GM18517 (cell line): ENCODE data around the gene OXTR.

Source experiments
- ATAC-seq: cut with Tn5 transposase; IDR thresholded peaks from one replicate; pipeline ENCODE4 v1.9.1; 2021; ENCODE audit warnings: mild to moderate bottlenecking, moderate library complexity; ENCODE audit not compliant: unreplicated experiment

OXTR gene

DNA sequence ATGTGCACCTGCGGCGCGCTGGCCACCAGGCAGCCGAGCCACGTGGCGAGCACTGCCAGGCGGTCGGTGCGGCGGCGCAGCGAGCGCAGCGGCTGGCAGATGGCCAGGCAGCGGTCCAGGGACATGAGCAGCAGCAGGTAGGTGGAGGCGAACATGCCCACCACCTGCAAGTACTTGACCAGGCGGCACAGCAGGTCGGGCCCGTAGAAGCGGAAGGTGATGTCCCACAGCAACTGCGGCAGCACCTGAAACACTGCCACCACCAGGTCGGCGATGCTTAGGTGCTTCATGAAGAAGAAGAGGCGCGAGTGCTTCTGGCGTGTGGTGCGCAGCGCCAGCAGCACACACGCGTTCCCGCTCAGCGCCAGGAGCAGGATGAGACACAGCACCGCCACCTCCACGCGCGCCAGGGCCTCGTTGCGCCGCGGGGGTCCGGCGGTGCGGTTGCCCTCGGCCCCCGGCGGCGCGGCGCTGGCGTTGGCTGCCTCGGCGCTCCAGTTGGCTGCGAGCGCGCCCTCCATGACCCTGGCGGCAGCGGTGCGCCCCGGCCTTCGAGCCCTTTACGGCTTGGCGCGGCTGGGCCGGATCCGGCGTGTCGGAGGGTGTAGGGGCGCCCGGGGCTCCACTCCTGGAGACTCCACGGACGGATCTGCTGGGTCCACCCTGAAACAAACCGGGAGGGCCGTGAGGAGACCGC lies 1.6 kb downstream of the OXTR start:
- ATAC-seq = peak; percentile 73

DNA sequence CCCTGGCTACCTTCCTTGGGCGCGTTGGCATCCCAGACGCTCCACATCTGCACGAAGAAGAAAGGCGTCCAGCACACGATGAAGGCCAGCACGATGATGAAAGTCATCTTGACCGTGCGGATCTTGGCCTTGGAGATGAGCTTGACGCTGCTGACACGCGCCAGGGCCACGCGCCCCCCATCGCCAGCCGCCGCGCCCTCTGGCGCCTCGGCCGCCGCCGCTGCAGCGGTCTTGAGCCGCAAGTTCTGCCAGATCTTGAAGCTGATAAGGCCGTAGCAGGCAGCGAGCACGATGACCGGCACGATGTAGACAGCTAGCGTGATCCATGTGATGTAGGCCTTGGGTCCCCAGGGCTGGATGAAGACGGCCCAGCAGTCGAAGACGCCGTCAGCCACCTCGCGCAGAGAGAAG lies 2.2 kb downstream of the OXTR start:
- no peak for ATAC-seq

DNA sequence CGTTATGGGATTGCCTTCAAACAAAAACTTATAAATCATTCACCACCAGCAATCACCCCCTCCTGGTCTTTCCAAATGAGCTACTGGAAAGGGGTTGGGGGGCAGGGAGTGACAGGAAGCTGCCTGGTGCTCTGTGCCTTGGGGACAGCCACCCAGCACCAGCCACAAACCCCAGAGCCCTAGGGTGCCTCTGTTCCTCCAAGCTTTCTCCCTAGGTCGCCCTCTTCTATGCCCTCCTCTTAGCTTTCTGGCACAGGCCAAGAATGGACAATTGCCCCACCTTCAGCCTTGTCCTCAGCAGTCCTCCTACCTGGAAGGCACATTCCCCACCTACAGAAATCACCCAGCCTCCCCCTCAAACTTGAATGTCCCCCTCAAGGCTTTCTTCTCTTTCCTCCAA lies 3.3 kb downstream of the OXTR start:
- no peak for ATAC-seq

DNA sequence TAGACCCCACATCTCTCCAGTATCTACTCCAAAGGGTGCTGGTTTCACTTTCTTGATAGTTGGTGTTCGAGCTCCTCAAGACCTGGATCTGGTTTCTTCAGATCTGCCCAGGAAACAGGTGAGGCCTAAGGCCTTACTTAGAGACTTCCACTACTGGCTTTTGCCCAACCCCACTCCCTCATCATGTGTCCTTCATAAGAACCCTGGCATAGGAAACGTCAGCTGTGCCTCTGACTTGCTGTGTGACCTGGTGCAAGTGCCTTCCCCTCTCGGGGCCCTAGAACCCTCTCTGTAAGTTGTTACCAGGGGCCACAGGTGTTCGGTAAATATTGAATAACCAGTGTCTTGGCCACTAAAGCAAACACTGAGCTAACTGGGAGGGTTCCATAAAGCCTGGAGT lies 3.9 kb downstream of the OXTR start:
- ATAC-seq = no peak

DNA sequence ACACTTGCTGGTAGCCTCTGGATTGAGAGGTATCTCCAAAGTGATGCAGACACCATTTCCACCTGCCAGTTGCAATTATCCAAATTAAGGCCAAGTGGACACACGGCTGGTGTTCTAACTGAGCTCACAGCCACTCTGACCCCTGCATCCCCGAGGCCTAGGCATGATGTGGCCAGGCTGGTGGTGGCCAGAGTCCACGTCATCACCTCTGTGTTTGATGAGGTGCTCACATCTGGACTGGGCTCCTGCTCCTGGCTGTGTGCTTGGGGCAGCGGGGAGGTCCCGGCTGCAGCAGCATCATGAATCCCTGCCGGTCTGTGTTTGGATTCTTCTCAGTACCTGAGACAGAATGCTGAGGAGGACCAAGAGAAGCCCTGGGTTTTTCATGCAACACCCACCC lies 4.9 kb downstream of the OXTR start:
- no peak for ATAC-seq

DNA sequence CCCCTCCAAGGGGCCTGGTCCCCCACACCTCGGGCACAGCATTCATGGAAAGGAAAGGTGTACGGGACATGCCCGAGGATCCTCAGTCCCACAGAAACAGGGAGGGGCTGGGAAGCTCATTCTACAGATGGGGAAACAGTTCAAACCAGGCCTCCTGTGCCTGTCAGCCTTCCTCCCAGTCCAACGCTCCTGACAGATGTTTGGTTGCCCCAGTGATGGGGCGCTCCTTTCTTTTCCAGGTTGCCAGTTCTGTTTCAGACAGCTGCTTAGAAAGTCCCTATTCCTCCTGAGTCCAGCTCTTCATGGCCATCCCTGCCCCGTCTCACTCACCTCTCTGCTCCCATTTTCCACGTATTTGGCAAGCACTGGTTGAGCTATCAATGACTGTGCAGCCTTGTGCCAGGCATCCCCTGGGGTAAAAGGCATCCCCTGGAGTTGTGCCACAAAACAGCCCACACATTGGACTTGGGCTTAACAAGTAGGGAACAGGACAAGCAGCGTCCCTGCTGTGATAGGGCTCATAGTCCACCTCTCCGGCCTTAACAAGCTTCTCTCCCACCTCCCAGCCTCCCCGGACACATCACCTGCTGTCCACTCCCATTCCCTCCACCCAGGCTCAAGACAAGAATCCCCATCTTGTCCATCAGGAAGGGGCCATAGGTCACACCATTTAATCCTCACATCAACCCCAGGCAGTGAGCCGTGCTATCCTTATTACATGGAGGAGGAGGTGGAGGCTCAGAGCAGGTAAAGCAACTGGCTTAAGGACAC lies 6.6 kb downstream of the OXTR start:
- ATAC-seq = no peak

DNA sequence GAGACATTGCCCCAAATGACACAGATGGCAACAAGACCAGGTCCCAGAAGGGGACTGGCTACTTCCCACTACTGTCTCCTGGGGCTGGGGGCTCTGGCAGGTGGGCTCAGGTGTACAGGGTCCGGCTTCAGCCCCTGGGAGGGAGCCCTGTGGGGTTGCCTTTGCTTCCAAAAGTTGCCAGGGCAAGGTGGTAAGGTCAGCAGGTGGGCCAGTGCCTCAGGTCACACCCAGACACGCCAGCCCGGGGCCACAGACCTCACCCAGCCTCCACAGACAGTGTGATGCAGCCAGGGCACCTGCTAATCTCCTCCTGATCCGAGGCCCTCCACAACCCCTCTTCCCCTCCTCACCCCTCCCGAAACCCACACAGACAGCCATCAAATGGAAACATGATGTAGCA lies 7.5 kb downstream of the OXTR start:
- ATAC-seq = no peak

DNA sequence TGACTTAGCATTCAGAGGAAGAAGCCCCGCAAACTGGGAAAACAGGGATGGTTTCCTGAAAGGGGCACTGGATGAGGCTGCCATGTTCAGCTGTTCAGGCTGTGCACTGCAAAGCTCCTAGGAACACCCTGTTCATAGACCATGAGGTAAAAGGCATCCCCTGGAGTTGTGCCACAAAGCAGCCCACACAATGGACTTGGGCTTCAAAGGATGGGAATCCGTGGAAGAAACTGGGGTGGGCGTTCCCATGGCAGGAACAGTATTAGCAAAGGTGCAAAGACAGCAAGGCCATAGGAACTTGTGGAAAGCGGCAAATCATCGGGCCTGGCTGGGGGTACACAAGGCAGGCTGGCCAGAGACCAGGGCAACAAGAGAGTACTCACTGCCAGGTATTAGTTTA lies 8.9 kb downstream of the OXTR start:
- ATAC-seq = no peak

DNA sequence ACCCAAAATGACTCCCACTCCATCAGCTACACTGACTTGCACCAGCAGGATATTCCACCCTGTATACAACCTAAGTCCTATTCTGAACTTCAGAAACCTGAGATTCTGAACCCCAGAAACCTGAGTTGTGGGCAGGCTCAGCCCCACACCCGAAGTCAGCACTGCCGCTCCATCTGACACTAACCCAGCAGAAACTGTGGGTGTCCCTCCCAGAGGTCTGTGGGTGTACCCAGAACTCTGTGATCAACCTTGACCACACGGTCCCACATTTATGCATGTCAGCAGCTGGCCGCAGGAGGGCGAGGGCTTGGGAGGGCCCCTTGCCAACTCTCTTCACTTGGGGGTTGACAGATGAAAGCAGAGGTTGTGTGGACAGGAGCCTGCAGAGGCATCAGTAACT lies 9.3 kb downstream of the OXTR start:
- no peak for ATAC-seq

DNA sequence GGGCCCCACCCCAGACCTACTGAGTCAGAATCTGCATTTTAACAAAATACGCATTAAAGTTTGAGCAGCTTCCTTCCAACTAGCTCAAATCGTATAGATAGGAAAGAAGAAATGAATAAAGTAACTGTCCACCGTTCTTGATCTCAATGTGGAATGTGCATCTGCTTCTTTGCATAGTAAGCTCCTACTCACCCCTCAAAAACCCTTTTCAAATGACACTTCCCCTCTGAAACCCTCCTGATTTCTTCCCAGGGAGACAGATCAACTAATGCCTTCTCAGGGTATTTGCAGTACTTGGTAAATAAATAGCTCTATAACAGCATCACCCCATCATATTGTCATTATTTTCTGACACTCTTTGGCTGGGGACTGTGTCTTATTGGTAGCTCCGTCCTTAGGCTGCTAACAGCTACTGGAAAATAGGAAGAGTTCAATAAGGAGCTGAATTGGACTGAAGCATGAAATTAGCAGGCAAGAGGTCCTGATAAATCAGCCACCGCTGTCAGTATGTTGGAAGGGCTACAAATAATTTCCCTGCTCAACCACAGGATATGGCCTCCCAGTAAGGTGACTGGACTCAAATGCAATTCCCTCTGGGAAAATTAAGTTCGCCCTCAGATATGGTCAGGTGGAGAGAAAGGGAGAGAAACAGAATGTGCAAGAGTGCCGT lies 10.2 kb downstream of the OXTR start:
- ATAC-seq = no peak

DNA sequence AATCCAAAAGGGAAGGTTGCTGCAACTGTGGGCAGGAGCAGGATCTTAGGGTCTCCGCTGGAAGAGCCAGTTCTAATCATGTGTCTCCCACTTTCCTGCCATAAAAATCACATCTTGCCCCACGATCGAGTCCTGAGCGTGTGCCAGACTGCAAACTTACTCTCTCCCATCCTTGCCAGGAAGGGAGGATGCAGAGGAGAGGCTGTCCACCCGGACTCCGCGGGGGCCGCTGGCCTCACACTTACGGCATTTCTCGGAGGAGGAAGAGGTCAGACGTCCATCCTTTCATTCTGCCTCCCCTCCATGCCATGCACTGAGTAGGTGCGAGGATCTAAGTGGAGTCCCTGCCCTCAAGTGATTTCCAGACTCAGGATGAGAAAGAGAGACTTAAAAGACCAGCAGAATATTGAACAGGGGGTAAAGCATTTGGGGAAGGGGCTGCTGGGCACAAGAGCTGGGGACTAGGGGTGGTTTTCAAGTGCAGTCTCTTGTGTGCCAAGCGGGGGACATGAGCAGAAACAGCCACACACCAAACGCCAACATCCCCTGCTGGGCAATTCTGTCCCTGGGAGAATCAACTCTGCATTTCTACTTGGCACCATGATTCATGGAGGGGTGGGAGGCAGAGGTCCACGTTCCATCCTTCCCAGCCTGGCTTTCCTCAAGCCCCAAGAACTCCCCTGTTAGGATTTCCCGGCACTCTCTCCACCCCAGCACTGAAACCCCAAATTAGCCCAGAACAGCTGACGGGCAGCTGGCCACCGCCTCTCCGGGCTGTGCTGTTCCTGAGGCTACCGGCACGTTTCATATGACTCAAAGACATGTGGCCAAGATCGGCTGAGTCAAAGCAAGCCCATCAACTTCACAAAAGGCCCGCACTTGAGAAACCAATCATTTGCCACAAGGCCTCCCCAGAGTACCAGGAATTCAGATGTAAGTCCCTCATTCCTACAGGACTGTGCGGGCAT lies 11.6 kb downstream of the OXTR start:
- no peak for ATAC-seq

DNA sequence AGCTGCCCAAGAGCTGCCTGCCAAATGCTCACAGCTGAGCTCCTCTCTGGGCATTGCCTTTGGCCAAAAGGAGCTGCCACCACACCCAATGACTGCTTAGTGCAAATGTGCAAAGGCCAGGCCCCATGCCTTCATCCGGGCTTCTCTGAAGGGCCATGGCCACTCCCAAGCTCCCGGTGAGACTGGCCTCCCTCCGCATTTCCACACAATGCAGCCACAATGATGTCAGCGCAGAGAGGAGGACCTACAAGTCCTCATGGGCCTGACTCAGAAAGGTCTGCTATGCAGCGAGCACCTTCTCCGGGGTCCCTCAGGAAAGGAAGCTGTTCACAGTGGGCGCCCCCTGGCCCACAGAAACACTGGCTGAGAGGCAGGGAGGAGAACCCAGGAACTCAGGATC lies 12.7 kb downstream of the OXTR start:
- no peak for ATAC-seq

DNA sequence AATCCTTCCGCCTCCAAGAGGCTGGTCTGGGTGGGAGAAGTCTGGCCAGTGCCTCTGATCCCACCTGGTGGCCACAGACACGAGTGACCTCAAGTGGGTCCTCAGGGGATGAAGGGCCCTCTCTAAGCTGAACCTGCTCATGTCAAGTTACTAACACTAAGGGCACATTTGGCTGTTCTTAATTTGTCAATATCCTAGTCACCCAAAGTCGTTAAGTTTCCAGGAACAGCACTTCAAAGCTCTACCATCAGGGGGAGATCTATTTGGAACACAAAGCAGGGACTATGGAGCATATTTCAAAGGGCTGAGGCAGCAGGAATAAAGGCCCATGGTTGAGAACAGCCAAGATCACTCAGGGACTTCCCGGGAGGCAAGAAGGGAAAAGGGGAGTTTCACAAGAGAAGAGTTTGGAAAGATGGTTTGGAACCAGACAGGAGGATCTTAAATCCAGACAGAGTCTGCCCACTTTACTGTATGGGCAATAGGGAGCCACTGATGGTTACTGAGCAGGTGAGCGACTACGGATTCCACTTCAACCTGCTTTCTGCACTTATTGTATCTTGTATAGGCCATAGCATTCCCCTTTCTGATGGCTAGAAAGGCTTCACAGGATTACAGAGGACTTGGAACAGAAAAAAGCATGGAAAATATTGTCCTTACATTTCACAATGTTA lies 13.7 kb downstream of the OXTR start:
- no peak for ATAC-seq

DNA sequence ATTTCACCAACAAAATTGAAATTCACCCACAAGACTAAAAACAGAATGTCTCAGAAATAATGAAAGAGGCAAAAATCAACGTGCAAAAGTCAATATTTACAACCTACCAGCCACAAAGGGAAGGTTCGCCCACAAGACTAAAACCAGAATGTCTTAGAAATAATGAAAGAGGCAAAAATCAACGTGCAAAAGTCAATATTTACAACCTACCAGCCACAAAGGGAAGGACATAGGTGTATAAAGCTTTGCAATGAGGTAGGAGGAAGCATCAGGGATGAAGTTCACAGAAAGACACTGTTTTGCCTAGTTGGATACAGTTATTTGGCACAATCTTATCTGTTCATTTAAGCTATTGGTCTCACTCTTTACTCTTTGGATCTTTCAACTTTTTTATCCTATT lies 14.3 kb downstream of the OXTR start:
- ATAC-seq = no peak

DNA sequence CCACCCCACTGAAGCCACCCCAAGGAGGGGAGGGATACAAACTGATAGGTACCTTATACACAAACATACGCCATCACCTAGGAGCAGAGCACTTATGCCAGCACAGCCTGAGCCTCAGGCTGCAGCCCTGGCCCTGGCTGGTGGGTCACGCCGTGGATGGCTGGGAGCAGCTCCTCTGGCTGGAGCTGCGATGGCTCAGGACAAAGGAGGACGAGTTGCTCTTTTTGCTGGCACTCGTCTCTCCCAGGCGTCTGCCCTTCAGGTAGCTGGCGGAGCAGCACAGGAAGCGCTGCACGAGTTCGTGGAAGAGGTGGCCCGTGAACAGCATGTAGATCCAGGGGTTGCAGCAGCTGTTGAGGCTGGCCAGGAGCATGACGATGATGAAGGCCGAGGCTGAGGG lies 16.6 kb downstream of the OXTR start:
- no peak for ATAC-seq

DNA sequence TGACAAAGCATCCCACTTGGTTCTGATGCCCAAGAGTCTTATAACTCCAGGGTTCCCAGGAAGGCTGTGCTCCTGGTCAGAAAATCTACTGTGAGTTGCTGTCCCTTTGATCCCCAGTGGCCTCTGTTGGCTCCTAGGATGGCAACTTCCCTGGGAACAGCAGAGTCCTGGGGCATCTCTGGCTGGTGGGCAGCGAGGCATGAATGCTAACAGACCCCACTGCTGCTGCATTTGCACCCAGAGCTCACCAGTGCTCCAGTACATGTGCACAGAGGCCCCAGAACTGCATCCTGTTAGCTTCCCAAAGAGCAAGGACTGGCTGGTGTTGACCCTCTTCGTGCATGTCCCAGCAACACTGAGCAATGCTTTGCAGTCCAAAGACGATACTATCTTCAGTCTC lies 20.1 kb downstream of the OXTR start:
- no peak for ATAC-seq

DNA sequence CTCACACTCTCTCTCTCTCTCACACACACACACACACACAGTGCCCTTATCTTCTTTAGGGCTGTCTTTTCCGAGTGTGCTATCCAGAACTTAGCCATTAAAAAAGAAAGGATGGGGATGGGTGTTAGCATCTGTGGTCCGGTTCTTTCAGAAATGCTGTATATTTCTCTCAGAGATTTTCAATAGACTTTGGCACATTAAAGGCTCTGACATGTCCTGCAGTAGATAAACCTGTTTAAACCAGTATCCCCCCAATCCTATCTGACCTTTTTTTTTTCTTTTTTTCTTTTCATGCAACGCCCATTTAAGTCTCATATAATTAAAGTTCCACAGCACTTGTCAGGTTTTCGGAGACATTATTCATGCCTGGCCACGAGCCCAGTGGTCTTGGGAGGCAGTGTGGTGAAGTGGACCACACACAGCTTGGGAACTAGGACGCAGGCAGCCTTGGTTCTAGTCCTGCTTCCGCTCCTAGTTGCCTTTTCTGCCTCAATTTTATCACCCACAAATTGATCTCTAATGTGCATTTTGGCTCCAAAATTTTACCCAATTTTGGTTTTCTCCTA lies 22.6 kb downstream of the OXTR start:
- no peak for ATAC-seq

DNA sequence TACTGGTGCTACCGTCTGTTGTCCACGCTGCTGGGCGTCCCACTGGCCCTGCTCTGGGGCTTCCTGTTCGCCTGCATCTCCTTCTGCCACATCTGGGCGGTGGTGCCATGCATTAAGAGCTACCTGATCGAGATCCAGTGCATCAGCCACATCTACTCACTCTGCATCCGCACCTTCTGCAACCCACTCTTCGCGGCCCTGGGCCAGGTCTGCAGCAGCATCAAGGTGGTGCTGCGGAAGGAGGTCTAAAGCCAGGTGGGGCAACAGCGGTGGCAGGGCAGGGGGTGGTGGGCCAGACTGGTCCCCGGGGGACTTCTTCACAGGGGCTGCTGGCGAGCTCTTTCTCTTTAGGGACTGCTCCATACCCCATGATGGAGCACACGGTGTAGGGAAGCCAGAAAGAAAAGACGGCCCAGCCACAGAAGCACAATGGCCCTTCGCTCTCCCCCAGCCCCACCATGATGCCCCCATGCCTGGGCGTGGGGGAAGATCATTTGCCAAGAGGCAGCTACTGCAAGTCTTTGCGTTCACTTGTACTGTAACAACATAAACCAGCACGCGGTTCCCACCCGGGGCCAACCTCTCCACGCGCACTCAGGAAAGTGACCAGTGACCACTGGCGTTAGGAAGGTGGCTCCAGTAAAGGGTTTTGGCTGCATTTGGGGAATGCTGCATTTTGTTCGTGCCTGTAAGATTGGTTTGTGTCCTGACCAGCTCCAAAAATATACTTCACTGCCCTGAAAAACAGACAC lies 23.6 kb downstream of the OXTR start:
- ATAC-seq = no peak

DNA sequence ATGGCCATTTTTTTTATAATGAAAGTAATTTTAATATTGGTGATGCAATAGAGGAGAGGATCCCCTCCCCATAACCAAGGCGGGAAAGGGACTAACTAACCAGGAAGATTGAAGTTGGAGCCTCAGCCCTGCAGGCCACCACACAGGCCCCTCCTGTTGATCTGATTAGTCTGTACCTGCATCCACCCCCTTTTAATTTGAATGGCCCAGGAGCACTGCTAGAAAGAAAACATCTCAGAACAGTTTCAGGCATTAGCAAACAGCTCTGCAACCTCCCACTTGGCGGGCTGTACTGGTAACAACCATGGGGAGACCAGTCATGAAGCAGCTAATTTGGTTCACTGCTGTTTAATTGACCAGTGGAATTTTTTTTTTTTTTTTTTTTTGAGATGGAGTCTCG lies 25.5 kb downstream of the OXTR start:
- no peak for ATAC-seq
